ENCODE data around the gene AGFG1.
"Not testable (repeated sequence)": the region's sequence is repeated elsewhere in the genome, so short reads cannot be mapped to it uniquely, and the experiment has no call there.

The AGFG1 gene

DNA sequence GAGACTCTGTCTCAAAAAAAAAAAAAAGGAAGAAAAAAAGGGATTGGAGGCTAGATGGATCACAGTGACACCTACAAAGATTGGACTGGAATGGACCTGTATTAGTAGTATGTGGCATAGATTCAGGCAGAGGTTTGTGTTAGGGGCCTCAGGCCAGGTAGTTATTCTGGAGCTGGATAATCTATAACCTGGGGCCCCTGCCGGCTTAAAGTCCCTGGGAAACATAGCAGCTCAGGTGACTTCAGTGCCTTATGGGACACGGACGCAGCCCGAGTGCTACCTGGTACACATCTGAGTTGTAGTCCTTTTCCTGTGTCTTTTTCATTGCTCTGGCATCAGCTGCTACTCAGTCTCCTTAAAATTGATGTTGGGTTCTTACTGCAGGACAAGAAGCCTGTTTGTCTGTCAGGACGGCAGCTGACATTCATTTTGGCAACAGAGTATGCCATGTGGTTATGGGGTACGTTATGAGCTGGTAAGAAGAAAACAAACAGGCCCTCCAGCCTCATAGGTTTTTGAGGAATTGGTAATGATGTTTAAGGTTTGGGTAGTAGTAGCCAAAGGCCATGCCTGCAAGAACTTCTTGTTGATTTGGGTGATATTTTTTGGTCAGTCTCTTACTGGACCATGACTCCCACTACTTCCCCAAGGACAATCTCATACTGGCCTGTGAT lies 27.8 kb downstream of the AGFG1 start:
- DNase-seq, result no peak

DNA sequence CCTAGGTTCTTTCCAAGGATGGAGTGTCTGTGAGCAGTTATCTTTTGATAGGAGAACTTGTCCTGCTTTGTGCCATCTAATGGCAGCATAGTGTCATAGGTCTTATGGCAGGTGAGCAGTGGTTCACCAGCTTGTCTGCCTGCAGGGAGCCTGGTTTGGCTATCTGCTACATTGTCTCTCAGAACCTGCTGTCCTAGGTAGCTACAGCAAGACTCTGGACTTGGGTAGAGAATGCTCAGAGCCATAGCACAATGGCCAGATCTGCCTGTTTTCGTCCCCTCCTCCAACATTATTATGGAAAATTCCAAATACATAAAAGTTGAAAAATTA lies 28.3 kb downstream of the AGFG1 start:
- no peak for DNase-seq

- DNase-seq, result no peak
Observed at GRCh38 chr2:227503433-227504406, 31.8 kb downstream of the AGFG1 start.

- no peak for DNase-seq
Observed at GRCh38 chr2:227504700-227505099, 32.7 kb downstream of the AGFG1 start.

GRCh38 chr2:227506456-227506855 lies 34.5 kb downstream of the AGFG1 start:
- no peak for DNase-seq

DNA sequence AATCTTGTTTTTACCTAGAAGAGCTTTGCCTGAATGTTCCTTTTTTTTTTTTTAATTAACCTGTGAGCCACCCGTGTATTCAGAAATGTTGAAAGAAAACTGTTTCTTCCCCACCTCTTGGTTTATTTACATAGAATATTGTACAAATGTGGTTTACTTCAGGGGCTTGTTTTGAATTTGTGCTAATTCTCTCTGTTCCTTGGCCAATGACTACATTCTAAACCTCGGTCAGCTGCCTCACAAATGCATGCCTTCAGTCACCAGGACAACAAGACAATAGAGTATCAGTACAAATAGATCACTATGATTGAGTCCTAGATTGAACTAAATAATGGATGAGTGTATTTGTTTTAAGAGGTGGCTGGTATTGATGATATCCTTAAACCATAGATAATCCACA lies 36.0 kb downstream of the AGFG1 start:
- DNase-seq, result no peak

- no peak for DNase-seq
Observed at GRCh38 chr2:227509076-227509475, 37.1 kb downstream of the AGFG1 start.

- DNase-seq, result no peak
Observed at GRCh38 chr2:227509824-227510619, 38.1 kb downstream of the AGFG1 start.

DNA sequence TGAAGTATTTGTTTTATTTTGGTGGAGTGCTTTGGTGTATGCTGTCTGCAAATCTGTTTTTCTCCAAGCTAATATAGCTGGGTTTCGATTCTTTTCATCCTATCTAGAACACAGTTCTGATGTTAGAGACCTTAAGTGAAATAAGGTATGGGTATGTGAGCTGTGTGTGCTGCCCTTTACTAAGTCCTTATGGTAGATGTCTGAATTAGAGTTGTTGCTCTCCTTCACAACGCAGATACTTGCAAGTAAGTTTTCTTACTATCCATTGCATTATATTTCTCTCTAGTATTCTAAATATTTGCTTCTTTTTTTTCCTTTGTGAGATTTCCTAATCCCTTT lies 38.6 kb downstream of the AGFG1 start:
- DNase-seq, result no peak

- DNase-seq, result no peak
Observed at GRCh38 chr2:227511239-227511930, 39.4 kb downstream of the AGFG1 start.

- DNase-seq, result no peak
Observed at GRCh38 chr2:227511955-227512354, 40.0 kb downstream of the AGFG1 start.

DNA sequence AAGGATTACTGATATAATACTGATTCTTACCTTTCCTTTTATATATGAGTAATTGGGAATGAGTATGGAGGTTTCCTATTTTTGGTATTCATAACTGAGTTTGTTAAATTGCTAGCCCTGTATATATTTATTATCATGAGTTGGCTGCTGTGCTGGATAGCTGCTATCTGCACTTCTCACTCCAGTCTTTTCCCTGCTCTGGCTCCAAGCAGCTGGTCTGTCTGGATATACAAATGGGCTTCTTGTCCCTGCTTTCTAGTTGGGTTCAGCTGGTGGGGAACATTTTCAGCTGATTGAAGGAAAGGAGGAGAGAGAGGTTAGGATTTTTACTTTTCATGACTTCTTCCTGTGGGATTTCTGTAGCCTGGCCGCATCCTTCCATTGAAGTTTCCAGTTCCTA lies 41.2 kb downstream of the AGFG1 start:
- DNase-seq, result no peak

DNA sequence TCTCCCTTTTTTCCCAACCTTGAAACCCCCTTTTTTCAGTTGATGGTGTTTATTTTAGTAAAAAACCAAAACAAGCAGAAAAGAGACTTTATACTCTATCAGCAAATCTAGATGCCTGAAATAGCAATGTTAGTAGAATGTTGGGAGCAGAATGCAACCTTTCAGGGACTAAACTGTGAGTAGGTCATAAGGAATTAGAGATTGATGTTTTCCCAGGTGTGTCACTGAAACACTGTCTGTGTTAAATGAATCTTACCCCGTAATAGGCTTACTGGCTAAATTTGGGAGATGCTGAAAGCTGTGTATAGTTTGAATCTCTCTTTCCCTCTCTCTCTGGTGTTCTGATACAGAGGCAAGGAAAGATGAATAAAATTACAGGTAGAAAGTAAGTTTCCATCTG lies 43.8 kb downstream of the AGFG1 start:
- DNase-seq, result no peak

GRCh38 chr2:227517724-227518123 lies 45.8 kb downstream of the AGFG1 start:
- no peak for DNase-seq

DNA sequence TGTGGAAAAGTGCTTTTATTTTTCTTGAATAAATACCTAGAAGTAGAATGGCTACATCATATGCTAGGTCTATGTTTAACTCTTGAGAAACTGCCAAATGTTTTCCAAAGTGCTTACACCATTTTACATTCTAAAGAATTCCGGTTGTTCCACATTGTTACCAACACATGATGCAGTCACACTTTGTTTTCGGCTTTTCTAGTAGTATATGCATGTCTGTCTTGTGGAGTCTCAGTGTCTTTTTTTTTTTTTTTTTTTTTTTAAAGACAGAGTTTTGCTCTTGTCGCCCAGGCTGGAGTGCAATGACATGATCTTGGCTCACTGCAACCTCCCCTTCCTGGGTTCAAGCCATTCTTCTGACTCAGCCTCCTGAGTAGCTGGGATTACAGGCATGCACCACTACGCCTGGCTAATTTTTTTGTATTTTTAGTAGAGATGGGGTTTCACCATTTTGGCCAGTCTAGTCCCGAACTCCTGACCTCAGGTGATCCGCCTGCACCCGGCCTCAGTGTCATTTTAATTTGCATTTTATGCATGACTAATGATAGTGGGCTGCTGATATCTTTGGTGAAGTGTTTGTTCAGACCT lies 46.4 kb downstream of the AGFG1 start:
- DNase-seq, result not testable (repeated sequence)

DNA sequence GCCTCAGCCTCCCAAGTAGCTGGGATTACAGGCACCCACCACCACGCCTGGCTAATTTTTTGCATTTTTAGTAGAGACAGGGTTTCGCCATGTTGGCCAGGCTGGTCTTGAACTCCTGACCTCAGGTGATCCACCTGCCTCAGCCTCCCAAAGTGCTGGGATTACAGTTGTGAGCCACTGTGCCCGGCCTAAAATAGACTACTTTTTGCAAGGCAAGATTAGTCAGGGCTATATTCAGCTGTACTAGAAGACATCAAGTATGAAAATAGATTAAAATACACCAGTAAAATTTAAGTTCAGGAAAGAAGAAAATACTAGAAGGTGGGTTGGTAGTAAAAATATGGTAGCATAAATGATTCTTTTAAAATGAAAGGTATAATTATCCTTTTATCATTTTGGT lies 49.2 kb downstream of the AGFG1 start:
- not testable (repeated sequence) for DNase-seq

DNA sequence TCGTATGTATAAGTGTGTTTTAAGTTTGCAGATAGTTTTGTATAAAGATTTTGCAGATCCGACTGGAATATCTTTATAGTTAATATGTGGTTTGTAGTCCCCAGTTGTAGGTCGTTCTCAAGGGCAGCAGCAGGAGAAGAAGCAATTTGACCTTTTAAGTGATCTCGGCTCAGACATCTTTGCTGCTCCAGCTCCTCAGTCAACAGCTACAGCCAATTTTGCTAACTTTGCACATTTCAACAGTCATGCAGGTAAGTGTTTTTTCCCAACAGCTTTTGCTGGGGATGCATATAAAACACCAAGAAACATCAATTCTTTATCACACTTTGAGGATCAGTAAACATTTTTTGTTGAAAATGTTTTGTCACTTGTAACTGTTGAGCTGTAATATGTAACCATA lies 52.7 kb downstream of the AGFG1 start:
- DNase-seq, result no peak

- DNase-seq, result no peak
Observed at GRCh38 chr2:227527351-227527750, 55.4 kb downstream of the AGFG1 start.

DNA sequence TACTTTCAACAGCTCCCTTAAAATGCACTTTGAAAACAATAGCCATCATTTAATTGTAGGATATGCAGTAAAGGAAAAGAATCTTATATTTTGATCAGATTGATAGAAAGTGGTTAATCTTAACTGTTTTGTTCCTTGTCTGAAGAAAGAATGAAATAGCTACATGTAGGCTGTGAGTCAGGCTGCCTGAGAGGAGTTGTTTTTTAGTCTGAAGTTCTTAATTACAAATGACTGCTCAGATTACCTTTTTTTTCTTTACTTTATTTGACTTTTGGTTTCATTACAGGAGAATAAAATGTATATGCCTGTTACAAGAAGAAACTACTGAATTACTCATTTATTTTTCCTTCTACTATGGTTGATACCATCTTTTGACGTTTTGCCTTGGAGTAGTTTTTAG lies 56.8 kb downstream of the AGFG1 start:
- DNase-seq, result no peak

- DNase-seq, result no peak
Observed at GRCh38 chr2:227529871-227530270, 57.9 kb downstream of the AGFG1 start.

DNA sequence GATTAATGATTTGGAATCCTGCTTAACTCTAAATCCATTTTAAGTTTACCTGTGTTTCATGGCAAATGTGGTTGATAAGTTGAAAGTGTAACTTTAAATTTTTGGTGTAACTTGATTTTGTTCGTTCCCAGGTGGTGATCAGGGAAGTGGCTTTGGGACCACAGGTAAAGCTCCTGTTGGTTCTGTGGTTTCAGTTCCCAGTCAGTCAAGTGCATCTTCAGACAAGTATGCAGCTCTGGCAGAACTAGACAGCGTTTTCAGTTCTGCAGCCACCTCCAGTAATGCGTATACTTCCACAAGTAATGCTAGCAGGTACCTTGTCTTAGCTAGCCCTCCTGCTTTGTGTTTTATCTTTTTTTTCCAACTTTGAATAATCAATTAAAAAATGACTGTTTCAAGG lies 62.8 kb downstream of the AGFG1 start:
- no peak for DNase-seq

DNA sequence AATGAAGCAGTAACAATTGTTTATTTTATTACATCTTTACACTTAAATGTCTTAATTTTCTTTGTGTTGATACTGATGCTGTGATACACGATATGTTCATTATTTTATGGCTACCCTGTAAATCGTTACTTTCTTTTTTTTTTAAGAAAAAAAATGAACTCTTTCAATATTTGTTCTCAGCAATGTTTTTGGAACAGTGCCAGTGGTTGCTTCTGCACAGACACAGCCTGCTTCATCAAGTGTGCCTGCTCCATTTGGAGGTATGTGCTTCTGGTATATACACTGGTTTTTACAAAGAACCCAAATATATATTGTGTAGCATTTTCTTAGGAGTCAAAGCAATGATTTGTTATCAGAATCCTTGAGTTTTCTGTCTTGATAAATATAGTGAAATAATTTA lies 64.5 kb downstream of the AGFG1 start:
- no peak for DNase-seq

DNA sequence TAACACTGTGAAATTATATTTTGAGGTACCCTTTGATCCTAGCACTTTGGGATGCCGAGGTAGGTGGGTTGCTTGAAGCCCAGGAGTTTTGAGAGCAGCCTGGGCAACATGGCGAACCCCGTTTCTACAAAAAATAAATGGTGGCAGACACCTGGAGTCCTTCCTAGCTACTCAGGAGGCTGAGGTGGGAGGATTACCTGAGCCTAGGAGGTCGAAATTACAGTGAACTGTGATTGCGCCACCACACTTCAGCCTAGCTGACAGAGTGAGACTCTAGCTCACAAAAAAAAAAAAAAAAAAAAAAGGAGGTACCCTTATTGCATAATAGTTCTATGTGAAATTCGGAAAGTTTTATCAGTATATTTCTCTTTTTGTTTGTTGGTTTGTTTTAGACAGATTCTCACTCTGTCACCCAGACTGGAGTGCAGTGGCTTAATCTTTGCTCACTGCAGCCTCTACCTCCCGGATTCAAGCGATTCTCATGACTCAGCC lies 67.6 kb downstream of the AGFG1 start:
- no peak for DNase-seq

All from stimulated activated CD8-positive, alpha-beta memory T cell treated with anti-CD3 and anti-CD28 coated beads, Interleukin-4, amount 100 ng/mL, for 48 hours (primary cell).